GM19372 (cell line): ENCODE measurements around the gene MRPL3.
"Not testable (repeated sequence)": the region's sequence is repeated elsewhere in the genome, so short reads cannot be mapped to it uniquely, and the experiment has no call there.

ENCODE experiments used
- ATAC-seq: cut with Tn5 transposase; IDR thresholded peaks from one replicate; pipeline ENCODE4 v1.9.1; 2021; ENCODE audit warnings: mild to moderate bottlenecking, low read depth, moderate library complexity; ENCODE audit not compliant: unreplicated experiment

MRPL3 gene

GRCh38 chr3:131501949-131502348, 822 bp downstream of the MRPL3 start:
- peak; percentile 12 for ATAC-seq

GRCh38 chr3:131494706-131495105, 8.1 kb downstream of the MRPL3 start:
- no peak for ATAC-seq

DNA sequence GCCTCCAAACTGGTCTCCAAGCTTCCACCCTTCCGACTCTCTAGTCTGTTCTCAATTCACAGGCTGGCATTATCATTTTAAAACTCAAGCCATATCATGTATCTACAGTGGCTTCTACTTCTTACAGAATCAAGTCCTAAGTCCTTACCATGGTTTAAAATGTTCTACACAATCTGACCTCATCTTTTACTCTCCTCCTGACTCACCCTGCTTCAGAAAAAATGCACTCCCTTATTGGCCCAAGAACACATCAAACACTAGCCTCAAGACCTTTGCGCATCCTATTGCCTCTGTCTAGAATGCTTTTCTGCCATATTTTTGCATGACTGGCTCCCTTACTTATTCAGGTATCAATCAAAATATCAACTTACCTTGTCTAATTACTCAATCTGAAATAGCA, 11.0 kb downstream of the MRPL3 start:
- ATAC-seq: no peak

DNA sequence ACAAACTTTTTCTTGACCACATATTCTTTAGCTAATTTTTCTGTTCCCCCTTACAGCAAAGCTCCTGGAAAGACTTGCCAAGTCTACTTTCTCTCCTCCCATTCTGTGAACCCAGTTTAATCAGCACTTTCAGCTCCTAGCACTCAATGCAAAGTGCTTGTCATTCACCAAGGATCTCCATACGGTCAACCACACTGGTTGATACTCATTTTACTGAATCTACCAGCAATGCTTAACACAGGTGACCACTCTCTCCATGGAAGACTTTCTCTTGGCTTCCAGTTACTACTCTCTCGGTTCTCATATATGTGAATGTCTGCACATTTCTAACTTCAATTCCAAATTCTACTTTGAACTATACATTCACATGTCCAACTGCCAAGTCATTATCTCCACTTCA, 11.7 kb downstream of the MRPL3 start:
- ATAC-seq: no peak

DNA sequence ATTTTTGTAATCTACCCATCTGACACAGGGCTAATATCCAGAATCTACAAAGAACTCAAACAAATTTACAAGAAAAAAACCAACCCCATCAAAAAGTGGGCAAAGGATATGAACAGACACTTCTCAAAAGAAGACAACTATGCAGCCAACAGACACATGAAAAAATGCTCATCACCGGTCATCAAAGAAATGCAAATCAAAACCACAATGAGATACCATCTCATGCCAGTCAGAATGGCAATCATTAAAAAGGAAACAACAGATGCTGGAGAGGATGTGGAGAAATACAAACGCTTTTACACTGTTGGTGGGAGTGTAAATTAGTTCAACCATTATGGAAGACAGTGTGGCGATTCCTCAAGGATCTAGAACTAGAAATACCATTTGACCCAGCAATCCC, 16.2 kb downstream of the MRPL3 start:
- ATAC-seq: not testable (repeated sequence)

- no peak for ATAC-seq
These were observed 17.7 kb downstream of the MRPL3 start for GRCh38 chr3:131485119-131485518.

DNA sequence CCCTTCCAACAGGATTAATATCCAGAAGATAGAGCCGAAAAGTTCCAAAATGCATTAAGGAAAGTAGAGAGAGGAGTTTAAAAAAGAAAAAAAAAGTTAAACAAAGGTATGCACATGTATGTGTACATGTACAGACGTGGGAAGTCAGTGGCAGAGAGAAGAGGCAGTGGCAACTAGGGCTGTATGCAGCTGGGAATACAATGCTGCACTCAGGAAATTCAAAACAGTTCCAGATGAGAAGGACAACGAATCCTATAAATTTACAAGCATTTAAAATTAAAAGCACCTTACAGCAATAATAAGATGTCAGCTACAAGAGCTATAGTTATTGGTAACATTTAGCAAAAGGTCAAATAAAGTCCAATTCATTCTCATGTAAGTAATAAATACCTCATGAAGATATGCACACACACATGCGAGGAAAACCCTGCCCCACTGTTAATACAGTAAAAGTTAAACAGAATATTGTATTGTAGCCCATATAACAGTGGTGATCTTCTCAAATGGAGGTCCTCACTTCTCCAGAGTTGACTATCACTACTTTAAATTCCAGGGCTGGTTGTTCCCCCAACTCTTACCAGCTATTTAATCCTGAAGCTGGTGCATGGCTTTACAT, 18.2 kb downstream of the MRPL3 start:
- ATAC-seq: no peak

DNA sequence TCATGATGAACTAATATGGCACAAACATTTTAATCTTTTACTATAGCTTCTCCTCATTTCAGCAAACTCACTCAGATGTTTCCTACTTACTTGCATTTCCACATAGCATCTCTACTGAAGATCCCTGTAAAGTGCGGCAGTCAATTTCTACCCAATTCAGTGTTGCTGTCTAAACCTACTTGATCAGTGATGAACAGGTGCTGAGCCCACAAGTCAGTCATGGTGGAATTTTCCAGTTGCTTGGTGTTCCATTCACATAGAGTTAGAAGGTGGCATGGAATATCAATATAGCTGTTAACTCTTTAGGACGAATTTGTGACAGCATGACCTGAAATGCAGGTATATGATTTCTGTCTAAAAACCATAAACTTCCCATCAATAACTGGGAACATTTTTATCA, 22.7 kb downstream of the MRPL3 start:
- ATAC-seq: no peak

GRCh38 chr3:131477813-131478212, 25.0 kb downstream of the MRPL3 start:
- ATAC-seq: no peak

- no peak for ATAC-seq
These were observed 28.7 kb downstream of the MRPL3 start for GRCh38 chr3:131474115-131474514.

GRCh38 chr3:131470377-131470776, 32.4 kb downstream of the MRPL3 start:
- no peak for ATAC-seq

DNA sequence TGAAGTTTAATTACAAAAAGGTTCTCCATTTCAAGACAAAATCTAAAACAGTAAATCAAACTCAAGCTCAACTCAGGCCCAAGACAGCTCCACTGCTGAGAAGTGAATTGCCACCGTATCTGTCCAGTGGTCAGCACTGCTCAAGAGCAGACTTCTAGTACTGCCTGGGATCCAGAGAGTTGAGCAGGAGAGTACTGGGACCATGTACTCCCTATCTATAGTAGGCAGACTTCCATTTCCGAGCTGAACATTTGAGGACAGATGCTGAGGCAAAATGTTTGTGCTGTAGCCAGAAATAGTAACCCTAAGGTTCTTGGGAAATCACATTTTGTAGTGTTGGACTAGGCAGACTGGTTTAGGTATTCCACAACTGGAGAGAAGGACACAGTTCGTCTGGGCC, 44.1 kb downstream of the MRPL3 start:
- ATAC-seq: no peak

DNA sequence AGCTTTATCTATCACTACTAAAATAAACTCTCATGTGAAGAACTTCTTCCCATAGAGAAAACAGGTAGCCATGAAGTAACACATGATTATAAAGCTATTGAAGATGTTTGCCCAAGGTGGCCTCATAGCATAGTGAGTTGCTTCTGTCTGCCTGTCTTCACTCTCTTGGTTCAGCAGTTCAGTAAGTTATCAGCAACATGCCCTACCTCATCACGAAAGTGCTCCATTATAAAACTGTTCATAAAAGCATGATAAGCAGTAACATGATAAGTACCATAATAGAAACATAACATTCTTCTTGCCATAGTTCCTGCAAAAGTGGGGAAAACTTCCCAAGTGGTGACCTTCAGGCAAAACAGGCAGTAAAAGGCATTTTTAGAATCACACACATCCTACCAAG, 45.6 kb downstream of the MRPL3 start:
- ATAC-seq: no peak

GRCh38 chr3:131454501-131454900, 48.3 kb downstream of the MRPL3 start:
- ATAC-seq: no peak

DNA sequence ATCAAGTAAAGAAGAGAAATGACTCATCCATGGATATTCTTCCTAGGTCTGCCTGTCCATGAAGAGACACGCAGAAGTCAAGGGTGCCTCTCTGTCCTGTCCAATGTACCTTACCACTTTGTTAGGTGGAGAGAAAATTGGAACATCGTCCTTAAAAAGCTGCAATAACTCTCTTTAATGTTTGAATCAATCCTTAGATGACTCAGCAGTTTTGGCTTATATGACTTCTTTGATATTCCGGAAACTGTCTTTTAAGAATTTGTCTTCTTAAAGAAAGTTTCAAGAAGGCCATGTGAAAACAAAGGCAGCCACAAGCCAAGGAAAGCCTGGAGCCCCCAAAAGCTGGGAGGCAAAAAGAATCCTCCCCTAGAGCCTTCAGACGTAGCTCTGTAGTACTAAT, 49.2 kb downstream of the MRPL3 start:
- no peak for ATAC-seq

DNA sequence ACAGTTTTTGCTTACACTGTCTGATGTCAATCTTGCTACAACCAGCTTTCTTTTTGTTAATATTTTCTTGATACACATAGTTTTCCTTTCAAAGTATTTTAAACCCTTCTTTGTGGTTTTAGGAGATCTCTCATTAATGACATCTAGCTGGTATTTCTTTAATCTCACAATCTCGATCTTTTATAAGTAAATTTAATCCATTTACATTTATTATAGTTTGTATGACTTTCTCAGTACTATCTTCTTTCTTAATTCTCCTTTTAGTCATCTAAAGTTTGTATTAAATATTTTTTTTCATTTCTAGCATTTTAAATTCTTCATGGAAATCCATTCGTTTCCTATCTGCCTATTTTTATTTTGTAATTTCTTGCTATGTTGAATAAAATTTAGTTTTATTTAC, 55.4 kb downstream of the MRPL3 start:
- ATAC-seq: no peak

- ATAC-seq: no peak
These were observed 58.6 kb downstream of the MRPL3 start for GRCh38 chr3:131444180-131444579.

- ATAC-seq: no peak
These were observed 63.7 kb downstream of the MRPL3 start for GRCh38 chr3:131439084-131439483.

DNA sequence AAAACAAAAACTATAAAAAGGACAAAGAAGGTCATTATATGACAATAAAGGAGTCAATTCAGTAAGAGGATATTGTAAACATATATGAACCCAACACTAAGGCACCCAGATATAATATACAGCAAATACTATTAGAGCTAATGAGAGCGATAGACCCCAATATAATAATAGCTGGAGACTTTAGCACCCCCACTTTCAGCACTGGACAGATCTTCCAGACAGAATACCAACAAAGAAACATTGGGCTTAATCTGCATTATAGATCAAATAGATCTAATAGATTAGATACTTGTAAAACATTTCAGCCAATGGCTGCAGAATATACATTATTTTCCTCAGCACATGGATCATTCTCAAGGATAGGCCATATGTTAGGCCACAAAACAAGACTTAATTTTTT, 67.8 kb downstream of the MRPL3 start:
- ATAC-seq: no peak

DNA sequence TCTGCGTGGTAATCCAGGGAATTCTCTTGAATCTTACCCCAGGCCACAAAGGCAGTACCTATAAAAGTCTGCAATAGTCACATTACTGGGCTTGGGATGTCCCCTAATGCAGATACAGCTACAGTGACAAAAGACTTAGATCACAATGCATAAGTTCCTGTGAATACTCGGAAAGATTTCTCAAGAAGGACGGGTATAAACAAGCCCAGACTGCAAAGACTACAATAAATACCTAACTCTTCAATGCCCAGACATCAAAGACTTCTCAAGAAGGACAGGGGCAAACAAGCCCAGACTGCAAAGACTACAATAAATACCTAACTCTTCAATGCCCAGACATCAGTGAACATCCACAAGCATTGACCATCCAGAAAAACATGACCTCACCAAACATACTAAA, 70.3 kb downstream of the MRPL3 start:
- ATAC-seq: no peak

DNA sequence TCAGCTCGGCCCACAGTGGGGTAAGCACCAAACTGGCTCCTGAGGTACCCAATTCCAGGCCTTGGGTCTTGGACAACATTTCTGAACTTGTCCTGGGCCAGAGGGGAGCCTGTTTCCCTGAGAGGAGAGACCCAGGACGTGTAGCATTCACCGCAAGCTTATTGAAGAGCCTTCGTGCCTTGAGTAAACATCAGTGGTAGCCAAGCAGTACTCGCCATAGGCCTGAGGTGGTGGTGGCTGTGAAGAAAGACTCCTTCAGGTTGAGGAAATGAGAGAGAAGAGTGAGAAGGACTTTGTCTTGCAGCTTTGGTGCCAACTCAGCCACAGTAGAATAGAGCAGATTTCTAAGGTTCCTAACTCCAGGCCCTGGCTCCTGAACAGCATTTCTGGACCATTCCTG, 71.0 kb downstream of the MRPL3 start:
- ATAC-seq: no peak

DNA sequence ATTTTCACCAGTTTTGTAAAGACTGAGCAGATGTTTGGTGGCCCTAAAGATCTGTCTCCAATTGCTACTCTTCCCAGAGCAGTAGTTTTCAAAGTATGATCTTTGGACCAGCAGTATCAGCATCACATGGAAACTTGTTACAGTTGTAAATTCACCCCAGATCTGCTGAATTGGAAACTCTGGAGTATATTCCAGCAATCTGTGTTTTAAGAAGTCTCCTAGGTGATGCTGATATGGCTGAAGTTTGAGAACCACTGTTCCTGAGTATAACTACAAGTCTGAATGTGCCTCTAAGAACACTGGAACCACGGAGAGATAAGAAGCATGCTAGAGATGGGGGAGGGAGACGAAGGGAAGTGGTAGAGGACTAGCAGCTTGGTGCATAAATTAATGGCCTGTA, 75.5 kb downstream of the MRPL3 start:
- ATAC-seq: no peak

DNA sequence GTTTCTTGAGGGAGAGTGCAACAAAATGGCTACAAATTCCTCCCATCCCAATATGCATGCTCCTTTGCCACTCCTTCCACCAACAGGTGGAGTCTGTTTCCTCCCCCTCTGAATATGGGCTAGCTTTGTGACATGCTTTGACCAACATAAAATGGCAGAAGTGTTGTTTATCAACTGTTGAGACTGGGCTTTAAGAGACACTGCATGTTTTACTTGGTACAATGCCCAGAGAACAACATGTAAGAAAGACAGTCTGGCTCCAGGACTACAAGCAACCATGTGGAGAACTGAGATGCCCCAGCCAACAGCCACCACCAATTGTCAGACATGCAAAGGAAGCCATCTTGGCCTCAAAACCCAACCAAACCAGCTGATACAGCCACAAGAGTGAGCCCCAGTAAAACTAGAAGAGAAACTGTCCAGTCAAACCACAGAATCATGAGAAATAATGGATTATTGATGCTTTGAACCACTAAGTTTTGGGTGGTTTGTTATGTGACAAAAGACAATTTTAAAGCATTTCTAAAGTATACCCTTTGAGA, 80.7 kb downstream of the MRPL3 start:
- no peak for ATAC-seq
